HepG2 (cell line): ENCODE data around the gene EGR2. TPM values are rescaled to one million over a fixed set of nuclear protein-coding genes. Genes with fewer than 3 reads are reported as not detected.

Experiments used
- ATRX ChIP-seq: sonication (generic); formaldehyde crosslinking; IDR thresholded peaks from 2 replicates; pipeline ENCODE4 v1.4.0; 2020; ENCODE audit warnings: missing genetic modification reagents, borderline replicate concordance
- BRD4 ChIP-seq: sonication (generic); formaldehyde crosslinking; IDR thresholded peaks from 2 replicates; pipeline ENCODE4 v1.4.0; 2020; ENCODE audit warnings: missing genetic modification reagents
- GTF2F1 ChIP-seq: fragments of 150-350 bp; IDR thresholded peaks from 2 replicates; pipeline ENCODE4 v1.6.1; 2014; ENCODE audit warnings: low read length
- KDM5B ChIP-seq: sonication (generic); formaldehyde crosslinking; IDR thresholded peaks from 2 replicates; pipeline ENCODE4 v1.4.0; 2020; ENCODE audit warnings: missing genetic modification reagents, mild to moderate bottlenecking, borderline replicate concordance
- NR2F1 ChIP-seq, 2 experiments: fragments of 450-650 bp in 1 of 2; formaldehyde crosslinking in 1 of 2; IDR thresholded peaks; 2 replicates each; pipeline versions ENCODE4 v1.5.0 to v1.6.1; 2016 to 2020; ENCODE audit warnings: mild to moderate bottlenecking in 1 of 2, missing compliant biosample characterization in 1 of 2, missing genetic modification reagents in 1 of 2, moderate library complexity in 1 of 2
- PHF8 ChIP-seq: sonication (generic); formaldehyde crosslinking; IDR thresholded peaks from 2 replicates; pipeline ENCODE4 v1.5.0; 2020; ENCODE audit warnings: missing genetic modification reagents
- RXRB ChIP-seq: IDR thresholded peaks from 2 replicates; pipeline ENCODE4 v1.6.1; 2016; ENCODE audit warnings: borderline replicate concordance, missing genetic modification reagents, missing compliant biosample characterization
- SNAPC2 ChIP-seq: sonication (generic); formaldehyde crosslinking; IDR thresholded peaks from 2 replicates; pipeline ENCODE4 v1.8.1; 2022; ENCODE audit warnings: mild to moderate bottlenecking, missing genetic modification reagents
- TOPORS ChIP-seq: sonication (generic); formaldehyde crosslinking; IDR thresholded peaks from 2 replicates; pipeline ENCODE4 v1.8.0; 2023; ENCODE audit warnings: mild to moderate bottlenecking, missing genetic modification reagents
- ZFP36 ChIP-seq: fragments of 150-350 bp; IDR thresholded peaks from 2 replicates; pipeline ENCODE4 v1.6.1; 2018; ENCODE audit warnings: borderline replicate concordance, low read length, low read depth; ENCODE audit not compliant: partially characterized antibody
- ZFP62 ChIP-seq: sonication (generic); formaldehyde crosslinking; IDR thresholded peaks from 2 replicates; pipeline ENCODE4 v1.4.0; 2020; ENCODE audit warnings: missing genetic modification reagents
- ZNF543 ChIP-seq: sonication (generic); formaldehyde crosslinking; IDR thresholded peaks from 2 replicates; pipeline ENCODE4 v1.4.0; 2020; ENCODE audit warnings: mild to moderate bottlenecking, missing genetic modification reagents
- polyA plus RNA-seq, 8 experiments: library from polyadenylated mRNA; depleted of rRNA in 3 of 8; stranded (reverse) in 7 of 8; unstranded in 1 of 8; fragments of >200 nt; fragmentation: Illumina TruSeq in 4 of 8; extraction: Trizol in 4 of 8; gene quantifications; 2 replicates each; pipeline versions ENCODE4 v1.2.1 to v1.2.3, GENCODE V29; 2011 to 2016; ENCODE audit warnings: low read depth in 4 of 8, missing spikeins in 1 of 8, mixed read lengths in 1 of 8; ENCODE audit not compliant: insufficient read depth in 1 of 8
- total RNA-seq, 5 experiments: library from RNA; depleted of rRNA; stranded (reverse); fragments of >200 nt; fragmentation: Illumina TruSeq; extraction: Trizol; gene quantifications; 2 replicates each; pipeline ENCODE4 v1.2.3, GENCODE V29; 2016; ENCODE audit warnings: low read depth in 1 of 5
- TF ChIP-seq, protein P1 (sequence below), 2 experiments: sonication (generic) in 1 of 2; formaldehyde crosslinking in 1 of 2; IDR thresholded peaks; 2 replicates each; pipeline versions ENCODE4 v1.5.1 to v1.6.1; 2011 to 2020; ENCODE audit warnings: borderline replicate concordance in 1 of 2, low read depth in 1 of 2, low read length in 1 of 2, mild to moderate bottlenecking in 1 of 2, missing genetic modification reagents in 1 of 2, moderate library complexity in 1 of 2
- TF ChIP-seq, protein P2 (sequence below): sonication (generic); formaldehyde crosslinking; IDR thresholded peaks from 2 replicates; pipeline ENCODE4 v1.5.0; 2020; ENCODE audit warnings: mild to moderate bottlenecking, missing genetic modification reagents, moderate library complexity
- TF ChIP-seq, protein P3 (sequence below): sonication (generic); formaldehyde crosslinking; IDR thresholded peaks from 2 replicates; pipeline ENCODE4 v1.4.0; 2020; ENCODE audit warnings: missing genetic modification reagents
- TF ChIP-seq, protein P4 (sequence below): sonication (generic); formaldehyde crosslinking; IDR thresholded peaks from 2 replicates; pipeline ENCODE4 v1.9.0; 2021; ENCODE audit warnings: missing genetic modification reagents, borderline replicate concordance
- TF ChIP-seq, protein P5 (sequence below): IDR thresholded peaks from 2 replicates; pipeline ENCODE4 v1.6.1; 2016; ENCODE audit warnings: missing genetic modification reagents, missing compliant biosample characterization

Gene EGR2
- total and polyA plus RNA-seq, 2 of the 13 experiments (the other 11 are each of a cell fraction or from before 2014, with no cell fraction given): 0.11 to 0.15 TPM

DNA sequence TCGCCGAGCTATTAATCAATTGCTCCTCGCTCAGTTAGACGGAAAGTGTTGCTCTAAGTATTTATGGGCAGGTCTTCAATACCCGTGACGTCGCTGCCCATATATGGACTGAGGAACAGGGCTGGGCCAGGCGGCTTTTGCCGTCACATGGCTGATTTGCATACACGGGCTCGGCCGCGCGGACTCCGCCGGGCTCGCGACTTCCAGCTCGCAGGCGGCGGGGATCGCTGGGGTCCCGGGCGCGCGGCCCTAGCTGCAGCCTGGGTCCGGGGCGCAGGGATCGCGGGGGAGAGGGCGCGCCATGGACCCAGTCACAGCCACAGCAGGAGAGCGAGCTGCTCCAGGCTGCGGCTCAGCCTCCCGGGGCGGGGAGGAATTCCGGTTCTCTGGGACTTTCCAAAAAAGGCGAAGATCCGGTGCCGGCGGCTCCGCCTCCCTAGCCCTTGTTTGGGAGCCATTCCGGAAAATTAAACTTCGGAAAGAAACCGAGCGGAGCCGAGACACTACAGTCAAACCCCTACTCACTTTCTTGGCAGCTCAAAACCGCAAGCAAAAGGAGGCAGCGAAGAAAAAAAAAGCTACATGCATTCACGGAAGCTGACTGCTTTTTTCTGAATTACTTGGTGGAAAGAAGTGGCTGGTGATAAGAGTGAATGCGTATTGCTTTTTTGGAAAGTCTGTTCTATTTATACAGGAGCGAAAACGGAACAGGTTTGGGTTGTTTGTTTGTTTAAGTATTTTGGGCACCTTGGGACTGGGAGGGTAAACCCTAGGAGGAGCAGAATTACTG lies at the start of gene EGR2 (continued):
- TF ChIP-seq, protein P1, sequence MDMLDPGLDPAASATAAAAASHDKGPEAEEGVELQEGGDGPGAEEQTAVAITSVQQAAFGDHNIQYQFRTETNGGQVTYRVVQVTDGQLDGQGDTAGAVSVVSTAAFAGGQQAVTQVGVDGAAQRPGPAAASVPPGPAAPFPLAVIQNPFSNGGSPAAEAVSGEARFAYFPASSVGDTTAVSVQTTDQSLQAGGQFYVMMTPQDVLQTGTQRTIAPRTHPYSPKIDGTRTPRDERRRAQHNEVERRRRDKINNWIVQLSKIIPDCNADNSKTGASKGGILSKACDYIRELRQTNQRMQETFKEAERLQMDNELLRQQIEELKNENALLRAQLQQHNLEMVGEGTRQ (IDR thresholded peaks at IDR 0.05; ENCODE audit: low read depth, low read length): peak; percentile 61
- TF ChIP-seq, protein P1 (CRISPR knock-in tag; IDR thresholded peaks at IDR 0.05; ENCODE audit: borderline replicate concordance): peak; percentile 97; the same call in 1 of the 2 replicates
- peak; percentile 84 for TF ChIP-seq ZFP36
- TF ChIP-seq, protein P2, sequence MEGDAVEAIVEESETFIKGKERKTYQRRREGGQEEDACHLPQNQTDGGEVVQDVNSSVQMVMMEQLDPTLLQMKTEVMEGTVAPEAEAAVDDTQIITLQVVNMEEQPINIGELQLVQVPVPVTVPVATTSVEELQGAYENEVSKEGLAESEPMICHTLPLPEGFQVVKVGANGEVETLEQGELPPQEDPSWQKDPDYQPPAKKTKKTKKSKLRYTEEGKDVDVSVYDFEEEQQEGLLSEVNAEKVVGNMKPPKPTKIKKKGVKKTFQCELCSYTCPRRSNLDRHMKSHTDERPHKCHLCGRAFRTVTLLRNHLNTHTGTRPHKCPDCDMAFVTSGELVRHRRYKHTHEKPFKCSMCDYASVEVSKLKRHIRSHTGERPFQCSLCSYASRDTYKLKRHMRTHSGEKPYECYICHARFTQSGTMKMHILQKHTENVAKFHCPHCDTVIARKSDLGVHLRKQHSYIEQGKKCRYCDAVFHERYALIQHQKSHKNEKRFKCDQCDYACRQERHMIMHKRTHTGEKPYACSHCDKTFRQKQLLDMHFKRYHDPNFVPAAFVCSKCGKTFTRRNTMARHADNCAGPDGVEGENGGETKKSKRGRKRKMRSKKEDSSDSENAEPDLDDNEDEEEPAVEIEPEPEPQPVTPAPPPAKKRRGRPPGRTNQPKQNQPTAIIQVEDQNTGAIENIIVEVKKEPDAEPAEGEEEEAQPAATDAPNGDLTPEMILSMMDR (CRISPR knock-in tag): 0 out of 2 replicates have a peak, but pooled peaks have one; percentile 8
- TF ChIP-seq, protein P3, sequence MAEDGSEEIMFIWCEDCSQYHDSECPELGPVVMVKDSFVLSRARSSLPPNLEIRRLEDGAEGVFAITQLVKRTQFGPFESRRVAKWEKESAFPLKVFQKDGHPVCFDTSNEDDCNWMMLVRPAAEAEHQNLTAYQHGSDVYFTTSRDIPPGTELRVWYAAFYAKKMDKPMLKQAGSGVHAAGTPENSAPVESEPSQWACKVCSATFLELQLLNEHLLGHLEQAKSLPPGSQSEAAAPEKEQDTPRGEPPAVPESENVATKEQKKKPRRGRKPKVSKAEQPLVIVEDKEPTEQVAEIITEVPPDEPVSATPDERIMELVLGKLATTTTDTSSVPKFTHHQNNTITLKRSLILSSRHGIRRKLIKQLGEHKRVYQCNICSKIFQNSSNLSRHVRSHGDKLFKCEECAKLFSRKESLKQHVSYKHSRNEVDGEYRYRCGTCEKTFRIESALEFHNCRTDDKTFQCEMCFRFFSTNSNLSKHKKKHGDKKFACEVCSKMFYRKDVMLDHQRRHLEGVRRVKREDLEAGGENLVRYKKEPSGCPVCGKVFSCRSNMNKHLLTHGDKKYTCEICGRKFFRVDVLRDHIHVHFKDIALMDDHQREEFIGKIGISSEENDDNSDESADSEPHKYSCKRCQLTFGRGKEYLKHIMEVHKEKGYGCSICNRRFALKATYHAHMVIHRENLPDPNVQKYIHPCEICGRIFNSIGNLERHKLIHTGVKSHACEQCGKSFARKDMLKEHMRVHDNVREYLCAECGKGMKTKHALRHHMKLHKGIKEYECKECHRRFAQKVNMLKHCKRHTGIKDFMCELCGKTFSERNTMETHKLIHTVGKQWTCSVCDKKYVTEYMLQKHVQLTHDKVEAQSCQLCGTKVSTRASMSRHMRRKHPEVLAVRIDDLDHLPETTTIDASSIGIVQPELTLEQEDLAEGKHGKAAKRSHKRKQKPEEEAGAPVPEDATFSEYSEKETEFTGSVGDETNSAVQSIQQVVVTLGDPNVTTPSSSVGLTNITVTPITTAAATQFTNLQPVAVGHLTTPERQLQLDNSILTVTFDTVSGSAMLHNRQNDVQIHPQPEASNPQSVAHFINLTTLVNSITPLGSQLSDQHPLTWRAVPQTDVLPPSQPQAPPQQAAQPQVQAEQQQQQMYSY (CRISPR knock-in tag): no peak
- no peak for TF ChIP-seq ZNF543 (CRISPR knock-in tag)
- TF ChIP-seq, protein P4, sequence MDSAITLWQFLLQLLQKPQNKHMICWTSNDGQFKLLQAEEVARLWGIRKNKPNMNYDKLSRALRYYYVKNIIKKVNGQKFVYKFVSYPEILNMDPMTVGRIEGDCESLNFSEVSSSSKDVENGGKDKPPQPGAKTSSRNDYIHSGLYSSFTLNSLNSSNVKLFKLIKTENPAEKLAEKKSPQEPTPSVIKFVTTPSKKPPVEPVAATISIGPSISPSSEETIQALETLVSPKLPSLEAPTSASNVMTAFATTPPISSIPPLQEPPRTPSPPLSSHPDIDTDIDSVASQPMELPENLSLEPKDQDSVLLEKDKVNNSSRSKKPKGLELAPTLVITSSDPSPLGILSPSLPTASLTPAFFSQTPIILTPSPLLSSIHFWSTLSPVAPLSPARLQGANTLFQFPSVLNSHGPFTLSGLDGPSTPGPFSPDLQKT (CRISPR knock-in tag): peak; percentile 99; the same call in 1 of the 2 replicates
- TF ChIP-seq ATRX (CRISPR knock-in tag): no peak
- TF ChIP-seq RXRB (CRISPR knock-in tag): 0 out of 2 replicates have a peak, but pooled peaks have one; percentile 15
- no peak for TF ChIP-seq BRD4 (CRISPR knock-in tag)
- 0 out of 2 replicates have a peak, but pooled peaks have one; percentile 18 for TF ChIP-seq KDM5B
- TF ChIP-seq NR2F1 (CRISPR knock-in tag; IDR thresholded peaks at IDR 0.05): no peak
- 0 out of 2 replicates have a peak, but pooled peaks have one; percentile 43 for TF ChIP-seq SNAPC2 (CRISPR knock-in tag)
- TF ChIP-seq, protein P5, sequence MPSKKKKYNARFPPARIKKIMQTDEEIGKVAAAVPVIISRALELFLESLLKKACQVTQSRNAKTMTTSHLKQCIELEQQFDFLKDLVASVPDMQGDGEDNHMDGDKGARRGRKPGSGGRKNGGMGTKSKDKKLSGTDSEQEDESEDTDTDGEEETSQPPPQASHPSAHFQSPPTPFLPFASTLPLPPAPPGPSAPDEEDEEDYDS: peak; percentile 44; the same call in 1 of the 2 replicates
- TF ChIP-seq GTF2F1: no peak
- 0 out of 2 replicates have a peak, but pooled peaks have one; percentile 46 for TF ChIP-seq TOPORS (CRISPR knock-in tag)
- TF ChIP-seq PHF8: peak; percentile 20; the same call in 1 of the 2 replicates
- no peak for TF ChIP-seq ZFP62
